Activated T-helper 17 cell treated with anti-CD3 and anti-CD28 coated beads, Interleukin-2, amount 50 U/mL, for 72 hours (primary cell): ENCODE results near the gene OTUD5. TPM values are rescaled to one million over a fixed set of nuclear protein-coding genes. Genes with fewer than 3 reads are reported as not detected.

Experiments
- ATAC-seq: fragments of 150-1000 bp; cut with Tn5 transposase; replicated peaks from 2 replicates; pipeline ENCODE4 v1.10.0; 2021; ENCODE audit warnings: mild to moderate bottlenecking, moderate library complexity
- H3K27ac Mint-ChIP-seq: one replicate; pipeline ENCODE4 v1.8.0; 2022; ENCODE audit warnings: mixed read lengths
- H3K27me3 Mint-ChIP-seq: one replicate; pipeline ENCODE4 v1.8.0; 2022; ENCODE audit warnings: mixed read lengths
- H3K36me3 Mint-ChIP-seq: one replicate; pipeline ENCODE4 v1.8.0; 2022; ENCODE audit warnings: low read depth, mild to moderate bottlenecking, mixed read lengths
- H3K4me1 Mint-ChIP-seq: one replicate; pipeline ENCODE4 v1.8.0; 2022; ENCODE audit warnings: mixed read lengths
- H3K4me3 Mint-ChIP-seq: one replicate; pipeline ENCODE4 v1.8.0; 2022; ENCODE audit warnings: mild to moderate bottlenecking, mixed read lengths
- H3K9me3 Mint-ChIP-seq: one replicate; pipeline ENCODE4 v1.8.0; 2022; ENCODE audit warnings: mixed read lengths
- total RNA-seq, 2 donors: library from RNA; stranded (reverse); gene quantifications; one replicate each; pipeline ENCODE4 v1.2.3, GENCODE V29; 2022

The OTUD5 gene
- total RNA-seq: 100 to 1,000 TPM in 1 of 2 donors, 10 to 100 TPM in 1; 67.1 to 111 TPM

GRCh38 chrX:48957477-48957826 is at the start of gene OTUD5:
Gene OTUD5 (minus strand): TSS chrX:48957607. CDS start chrX:48957570, 37 bp downstream.
- peak within 1 kb of the TSS; percentile 99 for H3K27ac Mint-ChIP-seq
- ATAC-seq: peak; percentile 52
- H3K4me1 Mint-ChIP-seq: peaks cover 12% of the 10 kb centered on the region
- H3K4me3 Mint-ChIP-seq: peak within 1 kb of the TSS; percentile 95
- no peaks in the 10 kb centered on the region for H3K9me3 Mint-ChIP-seq
- H3K36me3 Mint-ChIP-seq: peaks cover 49% of the 10 kb centered on the region
- no peaks in the 10 kb centered on the region for H3K27me3 Mint-ChIP-seq

- Mint-ChIP-seq H3K27me3 (no peaks in the 10 kb centered on the region), H3K9me3 (no peaks in the 10 kb centered on the region), H3K4me1 (peaks cover 7% of the 10 kb centered on the region), H3K36me3 (peaks cover 29% of the 10 kb centered on the region), H3K4me3 (peak overlapping the region; percentile 94), H3K27ac (peak overlapping the region; percentile 70)
- ATAC-seq: no peak
Observed at GRCh38 chrX:49003696-49004095, 46.3 kb upstream of the OTUD5 start.

GRCh38 chrX:49002091-49002935 is 44.9 kb upstream of the OTUD5 start, which contains the start of gene GRIPAP1:
Gene GRIPAP1 (minus strand): TSS chrX:49002264. CDS start chrX:49002229, 35 bp downstream.
- Mint-ChIP-seq H3K36me3 (peaks cover 43% of the 10 kb centered on the region), H3K27ac (peak within 1 kb of the TSS; percentile 97), H3K27me3 (no peaks in the 10 kb centered on the region), H3K4me3 (peak within 1 kb of the TSS; percentile 94), H3K9me3 (no peaks in the 10 kb centered on the region), H3K4me1 (peaks cover 20% of the 10 kb centered on the region)
- peak; percentile 77 for ATAC-seq

GRCh38 chrX:49001521-49002090 is 44.2 kb upstream of the OTUD5 start:
- H3K4me1 Mint-ChIP-seq: peaks cover 24% of the 10 kb centered on the region
- H3K4me3 Mint-ChIP-seq: peak overlapping the region; percentile 94
- H3K27ac Mint-ChIP-seq: peak overlapping the region; percentile 97
- no peaks in the 10 kb centered on the region for H3K27me3 Mint-ChIP-seq
- no peaks in the 10 kb centered on the region for H3K9me3 Mint-ChIP-seq
- ATAC-seq: peak; percentile 58
- peaks cover 50% of the 10 kb centered on the region for H3K36me3 Mint-ChIP-seq

GRCh38 chrX:49000636-49001035 is 43.2 kb upstream of the OTUD5 start:
- peak overlapping the region; percentile 97 for H3K27ac Mint-ChIP-seq
- H3K27me3 Mint-ChIP-seq: no peaks in the 10 kb centered on the region
- ATAC-seq: no peak
- no peaks in the 10 kb centered on the region for H3K9me3 Mint-ChIP-seq
- peak overlapping the region; percentile 94 for H3K4me3 Mint-ChIP-seq
- peaks cover 59% of the 10 kb centered on the region for H3K36me3 Mint-ChIP-seq
- H3K4me1 Mint-ChIP-seq: peaks cover 24% of the 10 kb centered on the region

GRCh38 chrX:48999030-48999429 is 41.6 kb upstream of the OTUD5 start:
- Mint-ChIP-seq H3K9me3 (no peaks in the 10 kb centered on the region), H3K36me3 (peaks cover 73% of the 10 kb centered on the region)

GRCh38 chrX:48998391-48998790 is 41.0 kb upstream of the OTUD5 start:
- Mint-ChIP-seq H3K27me3 (no peaks in the 10 kb centered on the region), H3K36me3 (peaks cover 79% of the 10 kb centered on the region), H3K4me3 (peak overlapping the region; percentile 62), H3K27ac (peak overlapping the region; percentile 67), H3K4me1 (peaks cover 24% of the 10 kb centered on the region), H3K9me3 (no peaks in the 10 kb centered on the region)
- no peak for ATAC-seq

More at GRCh38 chrX:48999030-48999429, 41.6 kb upstream of the OTUD5 start:
- peaks cover 24% of the 10 kb centered on the region for H3K4me1 Mint-ChIP-seq
- no peak for ATAC-seq
- peak overlapping the region; percentile 62 for H3K4me3 Mint-ChIP-seq
- peak overlapping the region; percentile 67 for H3K27ac Mint-ChIP-seq
- H3K27me3 Mint-ChIP-seq: no peaks in the 10 kb centered on the region

- Mint-ChIP-seq H3K4me3 (peak overlapping the region; percentile 62), H3K36me3 (peaks cover 84% of the 10 kb centered on the region), H3K27me3 (no peaks in the 10 kb centered on the region), H3K4me1 (peaks cover 24% of the 10 kb centered on the region), H3K9me3 (no peaks in the 10 kb centered on the region), H3K27ac (peak overlapping the region; percentile 82)
- no peak for ATAC-seq
Observed at GRCh38 chrX:48997865-48998264, 40.5 kb upstream of the OTUD5 start.

GRCh38 chrX:48997455-48997854 is 40.0 kb upstream of the OTUD5 start:
- Mint-ChIP-seq H3K27me3 (no peaks in the 10 kb centered on the region), H3K36me3 (peaks cover 88% of the 10 kb centered on the region), H3K4me3 (peak overlapping the region; percentile 62)

GRCh38 chrX:48996969-48997368 is 39.6 kb upstream of the OTUD5 start:
- H3K27me3 Mint-ChIP-seq: no peaks in the 10 kb centered on the region
- peaks cover 24% of the 10 kb centered on the region for H3K4me1 Mint-ChIP-seq
- no peak for ATAC-seq
- peaks cover 88% of the 10 kb centered on the region for H3K36me3 Mint-ChIP-seq
- no peaks in the 10 kb centered on the region for H3K9me3 Mint-ChIP-seq
- H3K4me3 Mint-ChIP-seq: peak overlapping the region; percentile 62
- peak overlapping the region; percentile 82 for H3K27ac Mint-ChIP-seq

More at GRCh38 chrX:48997455-48997854, 40.0 kb upstream of the OTUD5 start:
- no peak for ATAC-seq
- Mint-ChIP-seq H3K9me3 (no peaks in the 10 kb centered on the region), H3K27ac (peak overlapping the region; percentile 82), H3K4me1 (peaks cover 24% of the 10 kb centered on the region)

- peak overlapping the region; percentile 43 for H3K27ac Mint-ChIP-seq
- peaks cover 4% of the 10 kb centered on the region for H3K4me1 Mint-ChIP-seq
- ATAC-seq: no peak
- no peak overlapping the region for H3K4me3 Mint-ChIP-seq
- peaks cover 89% of the 10 kb centered on the region for H3K36me3 Mint-ChIP-seq
- H3K27me3 Mint-ChIP-seq: no peaks in the 10 kb centered on the region
- no peaks in the 10 kb centered on the region for H3K9me3 Mint-ChIP-seq
Observed at GRCh38 chrX:48992341-48992740, 34.9 kb upstream of the OTUD5 start.

- Mint-ChIP-seq H3K36me3 (peaks cover 73% of the 10 kb centered on the region), H3K27ac (no peak overlapping the region), H3K4me3 (no peak overlapping the region), H3K27me3 (no peaks in the 10 kb centered on the region), H3K4me1 (no peaks in the 10 kb centered on the region), H3K9me3 (no peaks in the 10 kb centered on the region)
- ATAC-seq: no peak
Observed at GRCh38 chrX:48989483-48989882, 32.1 kb upstream of the OTUD5 start.

GRCh38 chrX:48983896-48984295 is 26.5 kb upstream of the OTUD5 start:
- Mint-ChIP-seq H3K9me3 (no peaks in the 10 kb centered on the region), H3K4me1 (no peaks in the 10 kb centered on the region), H3K27ac (no peak overlapping the region), H3K27me3 (no peaks in the 10 kb centered on the region), H3K36me3 (peaks cover 75% of the 10 kb centered on the region), H3K4me3 (no peak overlapping the region)
- no peak for ATAC-seq

- Mint-ChIP-seq H3K36me3 (peaks cover 75% of the 10 kb centered on the region), H3K9me3 (no peaks in the 10 kb centered on the region), H3K27me3 (no peaks in the 10 kb centered on the region), H3K4me3 (no peak overlapping the region), H3K27ac (no peak overlapping the region), H3K4me1 (no peaks in the 10 kb centered on the region)
- ATAC-seq: no peak
Observed at GRCh38 chrX:48983081-48983480, 25.7 kb upstream of the OTUD5 start.

GRCh38 chrX:48981178-48981577 is 23.8 kb upstream of the OTUD5 start:
- peaks cover 89% of the 10 kb centered on the region for H3K36me3 Mint-ChIP-seq
- H3K4me3 Mint-ChIP-seq: no peak overlapping the region
- H3K27ac Mint-ChIP-seq: no peak overlapping the region
- ATAC-seq: no peak
- no peaks in the 10 kb centered on the region for H3K9me3 Mint-ChIP-seq
- no peaks in the 10 kb centered on the region for H3K27me3 Mint-ChIP-seq
- no peaks in the 10 kb centered on the region for H3K4me1 Mint-ChIP-seq
